GM21390 (cell line): ENCODE data around the gene DLGAP4.

Experiments used
- ATAC-seq: cut with Tn5 transposase; IDR thresholded peaks from one replicate; pipeline ENCODE4 v1.9.1; 2021; ENCODE audit not compliant: unreplicated experiment

DLGAP4 gene

GRCh38 chr20:36349384-36350170 lies 43.4 kb downstream of the DLGAP4 start:
- ATAC-seq: no peak

- no peak for ATAC-seq
These were observed 44.3 kb downstream of the DLGAP4 start for GRCh38 chr20:36350439-36350838.

- no peak for ATAC-seq
These were observed 45.8 kb downstream of the DLGAP4 start for GRCh38 chr20:36351937-36352336.

- ATAC-seq: no peak
These were observed 46.9 kb downstream of the DLGAP4 start for GRCh38 chr20:36352843-36353553.

GRCh38 chr20:36353740-36354139 lies 47.6 kb downstream of the DLGAP4 start:
- ATAC-seq: no peak

GRCh38 chr20:36355469-36356171 lies 49.5 kb downstream of the DLGAP4 start:
- ATAC-seq: no peak

GRCh38 chr20:36359668-36360406 lies 53.7 kb downstream of the DLGAP4 start:
- no peak for ATAC-seq

- no peak for ATAC-seq
These were observed 54.3 kb downstream of the DLGAP4 start for GRCh38 chr20:36360429-36360828.

- ATAC-seq: no peak
These were observed 55.3 kb downstream of the DLGAP4 start for GRCh38 chr20:36361406-36361805.

GRCh38 chr20:36362261-36362660 lies 56.1 kb downstream of the DLGAP4 start:
- ATAC-seq: no peak

- ATAC-seq: no peak
These were observed 57.0 kb downstream of the DLGAP4 start for GRCh38 chr20:36362978-36363713.

GRCh38 chr20:36364506-36364905 lies 58.4 kb downstream of the DLGAP4 start:
- ATAC-seq: no peak

- ATAC-seq: no peak
These were observed 60.7 kb downstream of the DLGAP4 start for GRCh38 chr20:36366623-36367369.

- no peak for ATAC-seq
These were observed 61.2 kb downstream of the DLGAP4 start for GRCh38 chr20:36367370-36367745.

GRCh38 chr20:36367907-36368799 lies 62.0 kb downstream of the DLGAP4 start:
- no peak for ATAC-seq

- no peak for ATAC-seq
These were observed 62.7 kb downstream of the DLGAP4 start for GRCh38 chr20:36368869-36369268.

GRCh38 chr20:36369739-36370138 lies 63.6 kb downstream of the DLGAP4 start:
- ATAC-seq: no peak

GRCh38 chr20:36370991-36371790 lies 65.1 kb downstream of the DLGAP4 start:
- ATAC-seq: no peak
